Smooth muscle cell (in vitro differentiated cells): ENCODE measurements around the gene C1QTNF5. TPM values are rescaled to one million over a fixed set of nuclear protein-coding genes. Genes with fewer than 3 reads are reported as not detected.

ENCODE experiments used
- DNase-seq: peaks from one replicate; lab custom pipeline; 2025; ENCODE audit not compliant: unreplicated experiment; lab: John Stamatoyannopoulos, UW
- H2AFZ ChIP-seq: fragments of 200-600 bp; sonication (generic); 2 replicates; pipeline ENCODE4 v1.6.0; 2016; ENCODE audit warnings: antibody characterized with exemption, low read depth, mild to moderate bottlenecking
- H3F3A ChIP-seq: fragments of 200-600 bp; sonication (generic); 2 replicates; pipeline ENCODE4 v1.6.0; 2017; ENCODE audit warnings: antibody characterized with exemption, low read depth
- H3K27ac ChIP-seq: fragments of 200-600 bp; sonication (generic); 2 replicates; pipeline ENCODE4 v1.5.1; 2016; ENCODE audit warnings: low read depth, mild to moderate bottlenecking
- H3K27me3 ChIP-seq: fragments of 200-600 bp; sonication (generic); 2 replicates; pipeline ENCODE4 v1.6.1; 2016; ENCODE audit warnings: low read depth, mild to moderate bottlenecking
- H3K36me3 ChIP-seq: fragments of 200-600 bp; sonication (generic); 2 replicates; pipeline ENCODE4 v1.5.1; 2016; ENCODE audit warnings: low read depth
- H3K4me1 ChIP-seq: fragments of 200-600 bp; sonication (generic); 2 replicates; pipeline ENCODE4 v1.5.1; 2016; ENCODE audit warnings: low read depth
- H3K4me2 ChIP-seq: fragments of 200-600 bp; sonication (generic); 2 replicates; pipeline ENCODE4 v1.6.0; 2016; ENCODE audit warnings: mild to moderate bottlenecking
- H3K4me3 ChIP-seq: fragments of 200-600 bp; sonication (generic); 2 replicates; pipeline ENCODE4 v1.5.1; 2016; ENCODE audit warnings: mild to moderate bottlenecking
- H3K79me2 ChIP-seq: fragments of 200-600 bp; sonication (generic); 2 replicates; pipeline ENCODE4 v1.6.0; 2016; ENCODE audit warnings: low read depth, mild to moderate bottlenecking
- H3K9ac ChIP-seq: fragments of 200-600 bp; sonication (generic); 2 replicates; pipeline ENCODE4 v1.6.0; 2016; ENCODE audit warnings: low read depth
- H3K9me3 ChIP-seq: fragments of 200-600 bp; sonication (generic); replicated peaks from 2 replicates; pipeline ENCODE4 v1.5.1; 2016; ENCODE audit warnings: low read depth
- H4K20me1 ChIP-seq: fragments of 200-600 bp; sonication (generic); 2 replicates; pipeline ENCODE4 v1.6.0; 2016; ENCODE audit warnings: low read depth
- WGBS: methylation state at CpG from one replicate; pipeline ENCODE4 v1.1.7; 2016; ENCODE audit warnings: low lambda C conversion rate; 5-methylcytosine and 5-hydroxymethylcytosine counted together
- polyA plus RNA-seq: library from polyadenylated mRNA; unstranded; fragments of >200 nt; fragmentation: Nextera tagmentation; extraction: Ambion mirVana; gene quantifications from 2 replicates; pipeline ENCODE4 v1.2.1, GENCODE V29; 2016
- total RNA-seq: library from RNA; depleted of rRNA; stranded (reverse); fragments of >200 nt; gene quantifications from 2 replicates; pipeline ENCODE4 v1.2.3, GENCODE V29; 2014
- TF ChIP-seq, protein P1 (sequence below): fragments of 200-600 bp; sonication (generic); IDR thresholded peaks from 2 replicates; pipeline ENCODE4 v1.5.1; 2017; ENCODE audit warnings: borderline replicate concordance, mild to moderate bottlenecking, antibody characterized with exemption; ENCODE audit not compliant: insufficient read depth, poor library complexity, severe bottlenecking

The C1QTNF5 gene
- total and polyA plus RNA-seq, 2 experiments from 2014 or later = 7.0 to 7.2 TPM

- 85% methylated on average over 9 of the region's 9 CpGs for WGBS
- H3K36me3 ChIP-seq = no peaks in the 10 kb centered on the region
- H2AFZ ChIP-seq = no peak overlapping the region
- no peaks in the 10 kb centered on the region for H4K20me1 ChIP-seq
- no peaks in the 10 kb centered on the region for H3K9me3 ChIP-seq
- H3K4me3 ChIP-seq = no peak overlapping the region
- H3K27me3 ChIP-seq = no peaks in the 10 kb centered on the region
- DNase-seq = no peak
- peaks cover 15% of the 10 kb centered on the region for H3K4me1 ChIP-seq
- TF ChIP-seq, protein P1, sequence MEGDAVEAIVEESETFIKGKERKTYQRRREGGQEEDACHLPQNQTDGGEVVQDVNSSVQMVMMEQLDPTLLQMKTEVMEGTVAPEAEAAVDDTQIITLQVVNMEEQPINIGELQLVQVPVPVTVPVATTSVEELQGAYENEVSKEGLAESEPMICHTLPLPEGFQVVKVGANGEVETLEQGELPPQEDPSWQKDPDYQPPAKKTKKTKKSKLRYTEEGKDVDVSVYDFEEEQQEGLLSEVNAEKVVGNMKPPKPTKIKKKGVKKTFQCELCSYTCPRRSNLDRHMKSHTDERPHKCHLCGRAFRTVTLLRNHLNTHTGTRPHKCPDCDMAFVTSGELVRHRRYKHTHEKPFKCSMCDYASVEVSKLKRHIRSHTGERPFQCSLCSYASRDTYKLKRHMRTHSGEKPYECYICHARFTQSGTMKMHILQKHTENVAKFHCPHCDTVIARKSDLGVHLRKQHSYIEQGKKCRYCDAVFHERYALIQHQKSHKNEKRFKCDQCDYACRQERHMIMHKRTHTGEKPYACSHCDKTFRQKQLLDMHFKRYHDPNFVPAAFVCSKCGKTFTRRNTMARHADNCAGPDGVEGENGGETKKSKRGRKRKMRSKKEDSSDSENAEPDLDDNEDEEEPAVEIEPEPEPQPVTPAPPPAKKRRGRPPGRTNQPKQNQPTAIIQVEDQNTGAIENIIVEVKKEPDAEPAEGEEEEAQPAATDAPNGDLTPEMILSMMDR = no peak
- H3K9ac ChIP-seq = no peak overlapping the region
- H3K27ac ChIP-seq = no peak overlapping the region
- H3K4me2 ChIP-seq = no peak overlapping the region
- H3K79me2 ChIP-seq = no peaks in the 10 kb centered on the region
- no peaks in the 10 kb centered on the region for H3F3A ChIP-seq
Measured at GRCh38 chr11:119355091-119355843, 14.6 kb upstream of the C1QTNF5 start.

DNA sequence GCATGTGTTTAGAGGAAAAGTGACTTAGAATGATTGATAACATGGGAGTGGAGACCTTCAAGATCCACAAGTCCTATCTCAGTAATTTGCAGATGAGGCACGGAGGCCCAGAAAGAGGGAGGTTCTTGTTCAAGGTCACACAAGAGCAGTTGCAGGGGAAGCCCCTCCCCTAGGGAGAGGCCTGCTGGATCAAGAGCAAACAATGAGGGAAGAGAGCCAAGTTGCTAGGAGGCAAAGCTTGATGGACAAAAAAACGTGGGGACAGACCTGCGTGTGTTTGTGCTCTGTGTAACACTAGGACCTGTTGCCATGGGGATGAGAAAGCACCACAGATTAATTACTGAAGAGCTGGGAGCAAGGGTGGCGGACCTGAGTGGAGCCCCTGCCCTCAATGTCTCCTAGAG is 12.2 kb upstream of the C1QTNF5 start:
- TF ChIP-seq, protein P1 = no peak
- H4K20me1 ChIP-seq = no peaks in the 10 kb centered on the region
- no peak overlapping the region for H2AFZ ChIP-seq
- no peak overlapping the region for H3K27ac ChIP-seq
- peaks cover 15% of the 10 kb centered on the region for H3K4me1 ChIP-seq
- H3K27me3 ChIP-seq = no peaks in the 10 kb centered on the region
- H3K36me3 ChIP-seq = no peaks in the 10 kb centered on the region
- H3K4me3 ChIP-seq = no peak overlapping the region
- no peak for DNase-seq
- no peaks in the 10 kb centered on the region for H3F3A ChIP-seq
- H3K4me2 ChIP-seq = no peak overlapping the region
- H3K79me2 ChIP-seq = no peaks in the 10 kb centered on the region
- H3K9me3 ChIP-seq = no peaks in the 10 kb centered on the region
- no peak overlapping the region for H3K9ac ChIP-seq
- 41% methylated on average over 4 of the region's 4 CpGs for WGBS

- H3K27me3 ChIP-seq = no peaks in the 10 kb centered on the region
- H3K9ac ChIP-seq = no peak overlapping the region
- no peak overlapping the region for H3K27ac ChIP-seq
- no peaks in the 10 kb centered on the region for H4K20me1 ChIP-seq
- H3K79me2 ChIP-seq = no peaks in the 10 kb centered on the region
- TF ChIP-seq, protein P1 = no peak
- no peaks in the 10 kb centered on the region for H3F3A ChIP-seq
- no peak overlapping the region for H3K4me3 ChIP-seq
- H3K9me3 ChIP-seq = no peaks in the 10 kb centered on the region
- no peak for DNase-seq
- 78% methylated on average over 1 of the region's 2 CpGs for WGBS
- peaks cover 9% of the 10 kb centered on the region for H3K4me1 ChIP-seq
- H3K36me3 ChIP-seq = no peaks in the 10 kb centered on the region
- H3K4me2 ChIP-seq = no peak overlapping the region
- H2AFZ ChIP-seq = no peak overlapping the region
Measured at GRCh38 chr11:119351232-119351631, 10.5 kb upstream of the C1QTNF5 start.

DNA sequence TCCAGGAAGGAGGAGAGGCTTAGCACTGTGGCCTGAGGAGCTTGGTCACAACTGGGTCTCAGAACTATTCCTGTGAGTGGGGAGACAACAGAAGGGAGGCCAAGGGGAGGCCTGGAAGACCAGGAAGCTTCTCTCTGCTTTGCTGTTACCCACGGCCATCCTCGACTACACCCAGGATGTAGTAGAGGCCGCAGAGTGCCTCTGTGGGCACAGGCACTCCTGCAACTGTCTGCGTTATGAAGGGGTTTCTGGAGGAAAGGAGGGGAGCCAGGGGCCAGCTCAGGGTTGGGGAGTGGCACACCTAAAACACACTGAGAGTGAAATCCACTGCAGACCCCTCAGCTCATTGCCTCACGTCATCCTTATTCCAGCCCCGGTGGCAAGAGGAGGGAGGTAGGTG is 9.6 kb upstream of the C1QTNF5 start:
- Histone ChIP-seq H2AFZ (no peak overlapping the region), H3K79me2 (no peaks in the 10 kb centered on the region), H3F3A (no peaks in the 10 kb centered on the region), H3K9ac (no peak overlapping the region), H3K27me3 (no peaks in the 10 kb centered on the region), H3K36me3 (no peaks in the 10 kb centered on the region), H4K20me1 (no peaks in the 10 kb centered on the region), H3K4me2 (no peak overlapping the region), H3K4me3 (no peak overlapping the region), H3K9me3 (no peaks in the 10 kb centered on the region), H3K4me1 (peaks cover under 1% of the 10 kb centered on the region), H3K27ac (no peak overlapping the region)
- 83% methylated on average over 6 of the region's 6 CpGs for WGBS
- TF ChIP-seq, protein P1 = no peak
- no peak for DNase-seq
